WTC11 (cell line): ENCODE results near the gene SND1.

Experiments used
- CREB1 ChIP-seq: sonication (generic); formaldehyde crosslinking; IDR thresholded peaks from 2 replicates; pipeline ENCODE4 v1.8.0; 2023; ENCODE audit warnings: mild to moderate bottlenecking, missing genetic modification reagents
- ELF4 ChIP-seq: sonication (generic); formaldehyde crosslinking; IDR thresholded peaks from 2 replicates; pipeline ENCODE4 v1.8.1; 2022; ENCODE audit warnings: low read depth, mild to moderate bottlenecking, moderate library complexity, missing genetic modification reagents
- NR1H2 ChIP-seq: sonication (generic); formaldehyde crosslinking; IDR thresholded peaks from 2 replicates; pipeline ENCODE4 v1.9.0; 2021; ENCODE audit warnings: mild to moderate bottlenecking, moderate library complexity, missing genetic modification reagents
- ZNF121 ChIP-seq: sonication (generic); formaldehyde crosslinking; IDR thresholded peaks from 2 replicates; pipeline ENCODE4 v1.8.0; 2023; ENCODE audit warnings: missing genetic modification reagents
- TF ChIP-seq, protein P1 (sequence below): sonication (generic); formaldehyde crosslinking; IDR thresholded peaks from 2 replicates; pipeline ENCODE4 v1.8.1; 2023; ENCODE audit warnings: mild to moderate bottlenecking, missing genetic modification reagents, moderate library complexity
- TF ChIP-seq, protein P2 (sequence below): sonication (generic); formaldehyde crosslinking; IDR thresholded peaks from 2 replicates; pipeline ENCODE4 v1.8.0; 2022; ENCODE audit warnings: mild to moderate bottlenecking, missing genetic modification reagents
- TF ChIP-seq, protein P3 (sequence below): fragments of 200-600 bp; IDR thresholded peaks from 2 replicates; pipeline ENCODE4 v1.8.0; 2022; ENCODE audit warnings: antibody characterized with exemption

DNA sequence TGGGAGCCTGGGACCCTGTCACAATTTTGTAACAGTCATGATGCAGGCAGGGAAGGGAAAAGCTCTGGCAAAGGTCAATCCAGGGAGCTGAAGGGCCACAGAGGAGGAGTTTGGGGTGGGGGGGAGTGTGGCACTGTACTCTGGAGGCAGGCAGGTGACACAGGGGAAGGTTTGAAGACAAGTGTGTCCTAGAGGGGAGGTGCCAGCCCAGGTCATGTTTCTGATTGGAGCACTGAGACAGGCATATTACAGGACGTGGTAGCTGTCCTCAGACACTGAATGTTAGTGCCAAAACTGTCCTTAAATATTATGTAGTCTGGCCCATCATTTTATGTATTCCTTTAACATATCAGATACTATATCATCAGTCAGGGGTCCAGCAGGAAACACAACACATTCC is 454.8 kb downstream of the SND1 start:
- TF ChIP-seq, protein P1, sequence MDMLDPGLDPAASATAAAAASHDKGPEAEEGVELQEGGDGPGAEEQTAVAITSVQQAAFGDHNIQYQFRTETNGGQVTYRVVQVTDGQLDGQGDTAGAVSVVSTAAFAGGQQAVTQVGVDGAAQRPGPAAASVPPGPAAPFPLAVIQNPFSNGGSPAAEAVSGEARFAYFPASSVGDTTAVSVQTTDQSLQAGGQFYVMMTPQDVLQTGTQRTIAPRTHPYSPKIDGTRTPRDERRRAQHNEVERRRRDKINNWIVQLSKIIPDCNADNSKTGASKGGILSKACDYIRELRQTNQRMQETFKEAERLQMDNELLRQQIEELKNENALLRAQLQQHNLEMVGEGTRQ (CRISPR knock-in tag) = no peak
- TF ChIP-seq, protein P2, sequence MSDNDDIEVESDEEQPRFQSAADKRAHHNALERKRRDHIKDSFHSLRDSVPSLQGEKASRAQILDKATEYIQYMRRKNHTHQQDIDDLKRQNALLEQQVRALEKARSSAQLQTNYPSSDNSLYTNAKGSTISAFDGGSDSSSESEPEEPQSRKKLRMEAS (CRISPR knock-in tag) = no peak
- TF ChIP-seq, protein P3, sequence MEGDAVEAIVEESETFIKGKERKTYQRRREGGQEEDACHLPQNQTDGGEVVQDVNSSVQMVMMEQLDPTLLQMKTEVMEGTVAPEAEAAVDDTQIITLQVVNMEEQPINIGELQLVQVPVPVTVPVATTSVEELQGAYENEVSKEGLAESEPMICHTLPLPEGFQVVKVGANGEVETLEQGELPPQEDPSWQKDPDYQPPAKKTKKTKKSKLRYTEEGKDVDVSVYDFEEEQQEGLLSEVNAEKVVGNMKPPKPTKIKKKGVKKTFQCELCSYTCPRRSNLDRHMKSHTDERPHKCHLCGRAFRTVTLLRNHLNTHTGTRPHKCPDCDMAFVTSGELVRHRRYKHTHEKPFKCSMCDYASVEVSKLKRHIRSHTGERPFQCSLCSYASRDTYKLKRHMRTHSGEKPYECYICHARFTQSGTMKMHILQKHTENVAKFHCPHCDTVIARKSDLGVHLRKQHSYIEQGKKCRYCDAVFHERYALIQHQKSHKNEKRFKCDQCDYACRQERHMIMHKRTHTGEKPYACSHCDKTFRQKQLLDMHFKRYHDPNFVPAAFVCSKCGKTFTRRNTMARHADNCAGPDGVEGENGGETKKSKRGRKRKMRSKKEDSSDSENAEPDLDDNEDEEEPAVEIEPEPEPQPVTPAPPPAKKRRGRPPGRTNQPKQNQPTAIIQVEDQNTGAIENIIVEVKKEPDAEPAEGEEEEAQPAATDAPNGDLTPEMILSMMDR = no peak
- TF ChIP-seq ZNF121 (CRISPR knock-in tag) = no peak
- TF ChIP-seq ELF4 (CRISPR knock-in tag) = no peak
- TF ChIP-seq NR1H2 (CRISPR knock-in tag) = no peak
- TF ChIP-seq CREB1 (CRISPR knock-in tag) = no peak
